ENCODE measurements around the gene KRT28.

- TF ChIP-seq CTCF (IDR thresholded peaks at IDR 0.05) (no peak), POLR2A (IDR thresholded peaks at IDR 0.05) (no peak)
Measured at GRCh38 chr17:40828454-40829044, 28.8 kb upstream of the KRT28 start.

Data from adrenal gland (tissue), 5 donors.